ENCODE measurements around the gene C8G. TPM values are rescaled to one million over a fixed set of nuclear protein-coding genes. Genes with fewer than 3 reads are reported as not detected.

The C8G gene
- total and polyA plus RNA-seq, 9 of the 15 experiments (the other 6 are each of a cell fraction or from before 2014, with no cell fraction given), result 0.35 to 5.9 (median 2.7) TPM; not detected in 2

- TF ChIP-seq NKRF (IDR thresholded peaks at IDR 0.05; ENCODE audit: borderline replicate concordance) (no peak), ARNT (IDR thresholded peaks at IDR 0.05) (no peak), CTCF (IDR thresholded peaks at IDR 0.05 in 2 of 3, conservative IDR thresholded peaks at IDR 0.05 in 1 of 3; ENCODE audit: insufficient read depth in 2 of 3, low read depth in 1 of 3, low read length in 3 of 3) (peak in 2 of 3 experiments; percentile 29 to 35; a peak in 4 of 6 replicates), ZNF407 (IDR thresholded peaks at IDR 0.05; ENCODE audit: low read depth) (no peak), MTA1 (IDR thresholded peaks at IDR 0.05; ENCODE audit: borderline replicate concordance) (no peak), HDAC3 (IDR thresholded peaks at IDR 0.05; ENCODE audit: borderline replicate concordance, partially characterized antibody) (no peak), MECOM (CRISPR knock-in tag; IDR thresholded peaks at IDR 0.05) (no peak), POU5F1 (IDR thresholded peaks at IDR 0.05; ENCODE audit: borderline replicate concordance, low read depth, low read length, partially characterized antibody) (no peak), THAP12 (CRISPR knock-in tag; IDR thresholded peaks at IDR 0.05) (no peak), ELF1 (tag; IDR thresholded peaks at IDR 0.05) (no peak)
These were observed 5.0 kb downstream of the C8G start (continued) for GRCh38 chr9:136949817-136950655.
